Skin epidermis (tissue), 12 donors: Measurements from ENCODE around the gene RUVBL2.
A peak's percentile ranks its signal among the peaks of the same experiment; 100 is the strongest.

ENCODE experiments used
- H3K27ac ChIP-seq, 21 experiments: fragments of 200-600 bp; sonication (generic) in 11 of 21; one replicate each; pipeline ENCODE4 v1.5.0; 2020; ENCODE audit warnings: mild to moderate bottlenecking in 3 of 21, inconsistent platforms in 2 of 21, moderate library complexity in 2 of 21
- H3K4me3 ChIP-seq, 7 experiments: fragments of 200-600 bp; sonication (generic) in 2 of 7; one replicate each; pipeline ENCODE4 v1.5.0; 2020; ENCODE audit warnings: inconsistent platforms in 2 of 7, mild to moderate bottlenecking in 2 of 7, moderate library complexity in 1 of 7

The RUVBL2 gene

GRCh38 chr19:49064768-49065611, 71.3 kb downstream of the RUVBL2 start, which contains the start of gene NTF4:
Gene NTF4 (minus strand): TSS chr19:49064818. CDS start chr19:49061997, 2,821 bp downstream.
- peak within 1 kb of the TSS in 18 of 21 experiments; percentile 2 to 88 (median 58) for H3K27ac ChIP-seq
- H3K4me3 ChIP-seq: peak within 1 kb of the TSS; percentile 11 to 43 (median 28)
